Testis (tissue), 3 donors: ENCODE results near the gene SOWAHC. TPM values are rescaled to one million over a fixed set of nuclear protein-coding genes. Genes with fewer than 3 reads are reported as not detected.

Source experiments
- DNase-seq: peaks from one replicate; pipeline ENCODE4 v3.0.0-alpha.2; 2019
- H3K27ac ChIP-seq, 2 donors: fragments of 200-600 bp; sonication (generic); one replicate each; pipeline ENCODE4 v1.5.1; 2019
- H3K27me3 ChIP-seq: fragments of 200-600 bp; sonication (generic); one replicate; pipeline ENCODE4 v1.5.1; 2019
- H3K36me3 ChIP-seq: fragments of 200-600 bp; sonication (generic); one replicate; pipeline ENCODE4 v1.5.1; 2017; ENCODE audit warnings: low read depth; ENCODE audit errors: missing control alignments
- H3K4me1 ChIP-seq: fragments of 200-600 bp; sonication (generic); one replicate; pipeline ENCODE4 v1.5.1; 2019
- H3K4me3 ChIP-seq, 2 donors: fragments of 200-600 bp; sonication (generic); one replicate each; pipeline ENCODE4 v1.5.1; 2017 to 2019
- H3K9me3 ChIP-seq: fragments of 200-600 bp; sonication (generic); one replicate; pipeline ENCODE4 v1.5.1; 2017
- CTCF ChIP-seq, 3 experiments: fragments of 450-650 bp in 2 of 3; fragments of 200-600 bp in 1 of 3; sonication (generic) in 1 of 3; IDR thresholded peaks; one replicate each; pipeline ENCODE4 v1.5.1; 2016 to 2019; ENCODE audit warnings: antibody characterized with exemption in 3 of 3, mild to moderate bottlenecking in 2 of 3, moderate library complexity in 1 of 3
- POLR2A ChIP-seq: fragments of 450-650 bp; IDR thresholded peaks from one replicate; pipeline ENCODE4 v1.6.1; 2017; ENCODE audit warnings: antibody characterized with exemption, mild to moderate bottlenecking, moderate library complexity
- WGBS, 2 donors: methylation state at CpG; one replicate each; pipeline ENCODE4 v1.1.5; 2018; 5-methylcytosine and 5-hydroxymethylcytosine counted together
- intact Hi-C: fragments of 100-400 bp; cut with DNase I; formaldehyde crosslinking; loops from one replicate; pipeline ENCODE4 v1.15.1; 2023; ENCODE audit warnings: low total_unique reads
- polyA plus RNA-seq: library from polyadenylated mRNA; stranded (reverse); fragments of 350-450 nt; fragmentation: Illumina TruSeq; extraction: RNeasy Lipid Tissue Mini Kit (QIAGEN cat#74804); gene quantifications from one replicate; pipeline ENCODE4 v1.2.3, GENCODE V29; 2014; ENCODE audit warnings: low read depth, low replicate concordance; ENCODE audit not compliant: insufficient read depth
- total RNA-seq, 2 donors: library from RNA; depleted of rRNA; stranded (reverse); fragments of >200 nt; gene quantifications; one replicate each; pipeline ENCODE4 v1.2.3, GENCODE V29; 2016

The SOWAHC gene
- total and polyA plus RNA-seq, 3 donors from 2014 or later = 13.3 to 30.1 (median 28.0) TPM

GRCh38 chr2:109609352-109610024 is 4.7 kb upstream of the SOWAHC start:
- WGBS, 2 donors = 71 to 76% methylated on average over 8 of the region's 8 CpGs
- H3K4me1 ChIP-seq = peaks cover 5% of the 10 kb centered on the region
- H3K27me3 ChIP-seq = no peaks in the 10 kb centered on the region
- H3K36me3 ChIP-seq = no peaks in the 10 kb centered on the region
- DNase-seq = no peak
- H3K9me3 ChIP-seq = no peaks in the 10 kb centered on the region
- TF ChIP-seq CTCF (IDR thresholded peaks at IDR 0.05) (no peak), POLR2A (no peak)
- H3K4me3 ChIP-seq = no peak overlapping the region
- intact Hi-C loops = no loop called here
- no peak overlapping the region for H3K27ac ChIP-seq

- intact Hi-C loops = no loop called here
- no peaks in the 10 kb centered on the region for H3K27me3 ChIP-seq
- no peak overlapping the region for H3K27ac ChIP-seq
- H3K4me1 ChIP-seq = peaks cover 20% of the 10 kb centered on the region
- TF ChIP-seq POLR2A (no peak), CTCF (IDR thresholded peaks at IDR 0.05) (no peak)
- H3K4me3 ChIP-seq = no peak overlapping the region
- H3K36me3 ChIP-seq = no peaks in the 10 kb centered on the region
- DNase-seq = no peak
- WGBS, 2 donors = 65 to 80% methylated on average over 5 of the region's 5 CpGs
- no peaks in the 10 kb centered on the region for H3K9me3 ChIP-seq
These were observed 2.6 kb upstream of the SOWAHC start for GRCh38 chr2:109611467-109612095.

- Histone ChIP-seq H3K27me3 (no peaks in the 10 kb centered on the region), H3K9me3 (no peaks in the 10 kb centered on the region), H3K4me1 (peaks cover 20% of the 10 kb centered on the region), H3K36me3 (no peaks in the 10 kb centered on the region), H3K27ac (peak overlapping the region; percentile 90 to 99), H3K4me3 (peak overlapping the region; percentile 80 to 92)
- intact Hi-C loops = no loop called here
- TF ChIP-seq POLR2A (no peak), CTCF (IDR thresholded peaks at IDR 0.05) (no peak)
- 1% methylated on average over 27 to 58 of the region's 82 CpGs for WGBS, 2 donors
- DNase-seq = peak; percentile 56
These were observed 863 bp upstream of the SOWAHC start for GRCh38 chr2:109613081-109613921.

- peak; percentile 34 for DNase-seq
- WGBS, 2 donors = 12 to 18% methylated on average over 4 to 77 of the region's 90 CpGs
- H3K27ac ChIP-seq = peak overlapping the region; percentile 90 to 99
- peak overlapping the region; percentile 80 to 92 for H3K4me3 ChIP-seq
- no peaks in the 10 kb centered on the region for H3K27me3 ChIP-seq
- peaks cover 20% of the 10 kb centered on the region for H3K4me1 ChIP-seq
- H3K9me3 ChIP-seq = no peaks in the 10 kb centered on the region
- intact Hi-C loops = no loop called here
- TF ChIP-seq POLR2A = no peak
- no peak for TF ChIP-seq CTCF (IDR thresholded peaks at IDR 0.05)
- no peaks in the 10 kb centered on the region for H3K36me3 ChIP-seq
These were observed 812 bp downstream of the SOWAHC start for GRCh38 chr2:109614715-109615636.
